Trophoblast cell (in vitro differentiated cells and primary cell): ENCODE data around the gene RNF11.

Source experiments
- DNase-seq, 2 donors: peaks; one replicate each; pipeline ENCODE4 v3.0.0-alpha.2; 2016
- H2AFZ ChIP-seq: 2 replicates; pipeline ENCODE4 v1.6.1; 2013; ENCODE audit warnings: low read length, moderate library complexity, mild to moderate bottlenecking; ENCODE audit not compliant: insufficient read depth, poor library complexity
- H2AK5ac ChIP-seq: 2 replicates; pipeline ENCODE4 v1.6.1; 2013; ENCODE audit warnings: mild to moderate bottlenecking, low read length
- H2BK120ac ChIP-seq: 2 replicates; pipeline ENCODE4 v1.6.1; 2013; ENCODE audit warnings: low read length, mild to moderate bottlenecking, moderate library complexity; ENCODE audit not compliant: insufficient read depth, poor library complexity
- H2BK12ac ChIP-seq: 2 replicates; pipeline ENCODE4 v1.6.1; 2013; ENCODE audit warnings: mild to moderate bottlenecking, low read length, moderate library complexity
- H2BK5ac ChIP-seq: 2 replicates; pipeline ENCODE4 v1.6.1; 2013; ENCODE audit warnings: low read length, low read depth, moderate library complexity, mild to moderate bottlenecking; ENCODE audit not compliant: poor library complexity
- H3K14ac ChIP-seq: 2 replicates; pipeline ENCODE4 v1.6.1; 2013; ENCODE audit warnings: mild to moderate bottlenecking, low read length
- H3K18ac ChIP-seq: 2 replicates; pipeline ENCODE4 v1.6.1; 2013; ENCODE audit warnings: mild to moderate bottlenecking, low read length
- H3K23ac ChIP-seq: 2 replicates; pipeline ENCODE4 v1.6.1; 2013; ENCODE audit warnings: low read length
- H3K27ac ChIP-seq: 2 replicates; pipeline ENCODE4 v1.5.1; 2013; ENCODE audit warnings: low read depth, mild to moderate bottlenecking, inconsistent platforms, low read length, moderate library complexity
- H3K27me3 ChIP-seq: 2 replicates; pipeline ENCODE4 v1.6.1; 2013; ENCODE audit warnings: inconsistent platforms, mild to moderate bottlenecking, low read length, moderate library complexity; ENCODE audit not compliant: insufficient read depth
- H3K36me3 ChIP-seq, 2 experiments: 1 replicate in 1 of 2; 2 replicates in 1 of 2; pipeline ENCODE4 v1.6.1; 2013; ENCODE audit warnings: low read length in 2 of 2, mild to moderate bottlenecking in 2 of 2, moderate library complexity in 1 of 2; ENCODE audit not compliant: insufficient read depth in 2 of 2, control insufficient read depth in 1 of 2
- H3K4ac ChIP-seq: 2 replicates; pipeline ENCODE4 v1.6.1; 2013; ENCODE audit warnings: low read depth, mild to moderate bottlenecking, low read length, moderate library complexity
- H3K4me1 ChIP-seq, 2 experiments: 1 replicate in 1 of 2; 2 replicates in 1 of 2; pipeline ENCODE4 v1.6.1; 2013; ENCODE audit warnings: low read length in 2 of 2, mild to moderate bottlenecking in 2 of 2, moderate library complexity in 1 of 2; ENCODE audit not compliant: insufficient read depth in 2 of 2, control insufficient read depth in 1 of 2
- H3K4me2 ChIP-seq: 2 replicates; pipeline ENCODE4 v1.6.1; 2013; ENCODE audit warnings: inconsistent platforms, mild to moderate bottlenecking, low read length, moderate library complexity
- H3K4me3 ChIP-seq: 2 replicates; pipeline ENCODE4 v1.5.1; 2013; ENCODE audit warnings: mild to moderate bottlenecking, low read depth, low read length, inconsistent platforms
- H3K79me1 ChIP-seq: one replicate; pipeline ENCODE4 v1.6.1; 2013; ENCODE audit warnings: low read length
- H3K79me2 ChIP-seq: 2 replicates; pipeline ENCODE4 v1.6.1; 2013; ENCODE audit warnings: low read length, mild to moderate bottlenecking; ENCODE audit not compliant: control insufficient read depth, insufficient read depth, poor library complexity
- H3K9ac ChIP-seq: 2 replicates; pipeline ENCODE4 v1.6.1; 2013; ENCODE audit warnings: mild to moderate bottlenecking, low read length
- H3K9me3 ChIP-seq: 2 replicates; pipeline ENCODE4 v1.6.1; 2013; ENCODE audit warnings: low read depth, mild to moderate bottlenecking, control low read depth, inconsistent platforms, low read length; ENCODE audit not compliant: insufficient read depth
- H4K12ac ChIP-seq: 2 replicates; pipeline ENCODE4 v1.6.1; 2013; ENCODE audit warnings: low read depth, mild to moderate bottlenecking, low read length, moderate library complexity
- H4K8ac ChIP-seq: 2 replicates; pipeline ENCODE4 v1.6.1; 2013; ENCODE audit warnings: low read depth, mild to moderate bottlenecking, low read length, moderate library complexity
- H4K91ac ChIP-seq: one replicate; pipeline ENCODE4 v1.6.1; 2013; ENCODE audit warnings: low read depth, mild to moderate bottlenecking, low read length, moderate library complexity
- WGBS: extraction: QIAGEN DNeasy Blood & Tissue Kit; methylation state at CpG from one replicate; pipeline ENCODE4 v1.1.7; 2013; ENCODE audit warnings: missing lambda C conversion rate; ENCODE audit not compliant: insufficient read length, insufficient coverage; ENCODE audit errors: extremely low coverage; 5-methylcytosine and 5-hydroxymethylcytosine counted together

Gene RNF11

DNA sequence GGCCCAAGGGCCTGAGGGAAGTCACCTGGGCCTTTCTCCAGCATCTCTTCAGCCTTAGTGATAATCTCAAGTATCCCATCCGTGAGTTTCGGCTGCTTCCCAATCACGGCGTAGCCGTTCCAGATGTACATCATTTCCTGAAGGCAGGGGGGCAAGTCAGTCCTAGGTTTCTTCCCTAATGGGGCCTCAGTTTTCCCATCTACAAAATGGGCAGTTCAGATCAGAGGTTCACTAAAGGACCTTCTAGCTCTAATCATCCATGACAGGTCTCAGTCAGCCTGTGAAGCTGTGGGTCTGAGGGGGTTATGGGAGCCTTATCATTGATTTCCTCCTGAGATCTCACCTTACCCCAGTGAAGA lies 54.4 kb downstream of the RNF11 start:
- no peak overlapping the region for H3K18ac ChIP-seq
- WGBS: no CpG with 5 or more reads among the region's 5 CpGs

GRCh38 chr1:51293898-51294515 lies 57.9 kb downstream of the RNF11 start:
- Histone ChIP-seq H3K27ac (no peak overlapping the region), H4K91ac (no peak overlapping the region), H2BK120ac (no peak overlapping the region), H4K12ac (no peak overlapping the region), H3K27me3 (no peaks in the 10 kb centered on the region), H2BK12ac (no peak overlapping the region), H3K23ac (no peak overlapping the region), H3K9ac (no peak overlapping the region), H3K79me2 (no peaks in the 10 kb centered on the region), H3K4me2 (no peak overlapping the region), H2BK5ac (no peak overlapping the region), H3K4me1 (peaks cover 3 to 7% of the 10 kb centered on the region in 2 experiments), H3K4me3 (no peak overlapping the region), H3K18ac (no peak overlapping the region), H3K79me1 (no peaks in the 10 kb centered on the region), H2AFZ (no peak overlapping the region), H3K9me3 (peaks cover 6% of the 10 kb centered on the region), H3K14ac (no peak overlapping the region), H3K4ac (no peak overlapping the region), H2AK5ac (no peak overlapping the region), H3K36me3 (no peaks in the 10 kb centered on the region), H4K8ac (no peak overlapping the region)
- WGBS: no CpG with 5 or more reads among the region's 13 CpGs
- no peak for DNase-seq

More for the DNA sequence above, 54.4 kb downstream of the RNF11 start:
- Histone ChIP-seq H4K91ac (no peak overlapping the region), H2BK12ac (no peak overlapping the region), H2BK5ac (no peak overlapping the region), H3K14ac (no peak overlapping the region), H3K4me2 (no peak overlapping the region), H3K36me3 (peaks cover 2 to 4% of the 10 kb centered on the region in 2 experiments), H3K9me3 (peaks cover 4% of the 10 kb centered on the region), H3K4me1 (no peaks in the 10 kb centered on the region), H3K79me1 (no peaks in the 10 kb centered on the region), H2AFZ (no peak overlapping the region), H3K79me2 (no peaks in the 10 kb centered on the region), H4K12ac (no peak overlapping the region), H3K23ac (no peak overlapping the region), H4K8ac (no peak overlapping the region), H3K4ac (no peak overlapping the region), H3K4me3 (no peak overlapping the region), H3K27ac (no peak overlapping the region), H3K9ac (no peak overlapping the region), H2AK5ac (no peak overlapping the region), H2BK120ac (no peak overlapping the region), H3K27me3 (no peaks in the 10 kb centered on the region)
- no peak for DNase-seq

- no peak overlapping the region for H4K8ac ChIP-seq
- no peak overlapping the region for H4K91ac ChIP-seq
- peaks cover 3 to 7% of the 10 kb centered on the region in 2 experiments for H3K4me1 ChIP-seq
- H2BK12ac ChIP-seq: no peak overlapping the region
- H2AK5ac ChIP-seq: no peak overlapping the region
- no peak overlapping the region for H3K4me2 ChIP-seq
- no peaks in the 10 kb centered on the region for H3K36me3 ChIP-seq
- H3K9ac ChIP-seq: no peak overlapping the region
- no peak overlapping the region for H3K4me3 ChIP-seq
- H2AFZ ChIP-seq: no peak overlapping the region
- H3K79me2 ChIP-seq: no peaks in the 10 kb centered on the region
- H3K79me1 ChIP-seq: no peaks in the 10 kb centered on the region
- no peak overlapping the region for H4K12ac ChIP-seq
- WGBS: no CpG with 5 or more reads among the region's 11 CpGs
- H3K23ac ChIP-seq: no peak overlapping the region
- H3K9me3 ChIP-seq: peaks cover 8% of the 10 kb centered on the region
- no peak overlapping the region for H3K27ac ChIP-seq
- no peak overlapping the region for H2BK5ac ChIP-seq
- no peaks in the 10 kb centered on the region for H3K27me3 ChIP-seq
- H3K14ac ChIP-seq: no peak overlapping the region
- H2BK120ac ChIP-seq: no peak overlapping the region
- no peak for DNase-seq
- no peak overlapping the region for H3K18ac ChIP-seq
- no peak overlapping the region for H3K4ac ChIP-seq
Observed at GRCh38 chr1:51294566-51295184, 58.6 kb downstream of the RNF11 start.

- Histone ChIP-seq H3K27me3 (no peaks in the 10 kb centered on the region), H2BK5ac (no peak overlapping the region), H3K9me3 (peaks cover 8% of the 10 kb centered on the region), H3K4ac (no peak overlapping the region), H3K9ac (no peak overlapping the region), H4K12ac (no peak overlapping the region), H3K14ac (no peak overlapping the region), H3K4me3 (no peak overlapping the region), H2BK120ac (no peak overlapping the region), H3K79me1 (no peaks in the 10 kb centered on the region), H3K23ac (no peak overlapping the region), H2AK5ac (no peak overlapping the region), H3K79me2 (no peaks in the 10 kb centered on the region), H3K27ac (no peak overlapping the region), H2BK12ac (no peak overlapping the region), H3K4me1 (peaks cover 3 to 7% of the 10 kb centered on the region in 2 experiments), H3K36me3 (no peaks in the 10 kb centered on the region), H3K18ac (no peak overlapping the region), H2AFZ (no peak overlapping the region), H4K91ac (no peak overlapping the region), H4K8ac (no peak overlapping the region), H3K4me2 (no peak overlapping the region)
- WGBS: no CpG with 5 or more reads among the region's 17 CpGs
- no peak for DNase-seq
Observed at GRCh38 chr1:51295926-51296325, 59.9 kb downstream of the RNF11 start.
